ENCODE results near the gene GK. TPM values are rescaled to one million over a fixed set of nuclear protein-coding genes. Genes with fewer than 3 reads are reported as not detected.

The GK gene
- total RNA-seq, 1 experiment from 2014 or later = 15.4 TPM

Small RNAs within 50 kb of the gene (small RNA-seq; reads per million reads assigned to genes)
- gene CKS1BP6 = 0 to 0.12 reads per million in 2 experiments

Other genes with a start within 250 kb of the GK start
- not detected in 2 replicates for gene TASL, start 75.7 kb upstream of the GK start, total RNA-seq (2014; rRNA removed; shearing (Covaris generic))
- 15.4 and 17.3 TPM in 2 replicates for gene TAB3, start 235.8 kb downstream of the GK start, total RNA-seq (2014; rRNA removed; shearing (Covaris generic))